ENCODE data around the gene PLCL1.

DNA sequence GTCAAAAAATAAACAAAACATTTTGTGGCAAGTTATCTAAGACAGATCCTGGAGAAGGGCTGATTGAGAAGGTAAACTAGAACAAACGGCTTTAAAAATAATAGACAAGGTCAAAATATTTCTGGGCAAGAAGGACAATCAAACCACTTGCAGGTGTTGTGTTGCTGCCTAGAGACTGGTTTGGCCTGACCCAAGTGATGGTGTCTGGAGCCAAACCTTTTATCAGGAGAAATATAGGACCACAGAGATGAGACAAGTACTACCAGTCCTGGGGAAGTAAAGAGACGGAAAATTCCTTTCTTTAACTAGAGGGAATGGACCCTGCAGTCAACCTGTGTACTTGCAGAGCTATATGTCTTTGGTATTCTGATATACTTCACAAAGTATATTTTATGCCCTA is 44.2 kb downstream of the PLCL1 start:
- TF ChIP-seq, protein P1, sequence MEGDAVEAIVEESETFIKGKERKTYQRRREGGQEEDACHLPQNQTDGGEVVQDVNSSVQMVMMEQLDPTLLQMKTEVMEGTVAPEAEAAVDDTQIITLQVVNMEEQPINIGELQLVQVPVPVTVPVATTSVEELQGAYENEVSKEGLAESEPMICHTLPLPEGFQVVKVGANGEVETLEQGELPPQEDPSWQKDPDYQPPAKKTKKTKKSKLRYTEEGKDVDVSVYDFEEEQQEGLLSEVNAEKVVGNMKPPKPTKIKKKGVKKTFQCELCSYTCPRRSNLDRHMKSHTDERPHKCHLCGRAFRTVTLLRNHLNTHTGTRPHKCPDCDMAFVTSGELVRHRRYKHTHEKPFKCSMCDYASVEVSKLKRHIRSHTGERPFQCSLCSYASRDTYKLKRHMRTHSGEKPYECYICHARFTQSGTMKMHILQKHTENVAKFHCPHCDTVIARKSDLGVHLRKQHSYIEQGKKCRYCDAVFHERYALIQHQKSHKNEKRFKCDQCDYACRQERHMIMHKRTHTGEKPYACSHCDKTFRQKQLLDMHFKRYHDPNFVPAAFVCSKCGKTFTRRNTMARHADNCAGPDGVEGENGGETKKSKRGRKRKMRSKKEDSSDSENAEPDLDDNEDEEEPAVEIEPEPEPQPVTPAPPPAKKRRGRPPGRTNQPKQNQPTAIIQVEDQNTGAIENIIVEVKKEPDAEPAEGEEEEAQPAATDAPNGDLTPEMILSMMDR (conservative IDR thresholded peaks at IDR 0.05): no peak
- no peak for TF ChIP-seq ZFX (IDR thresholded peaks at IDR 0.05)
